Panc1 (cell line): ENCODE results near the gene ANTXR1. TPM values are rescaled to one million over a fixed set of nuclear protein-coding genes. Genes with fewer than 3 reads are reported as not detected.

Source experiments
- ATAC-seq: fragments of 200-7000 bp; cut with Tn5 transposase; 2 replicates; pipeline ENCODE4 v1.9.1; 2020; ENCODE audit warnings: mild to moderate bottlenecking, moderate library complexity
- BruUV-seq: library from RNA; stranded (reverse); fragments of 400-500 nt; replicated peaks from 2 replicates; lab custom pipeline; 2021; lab: Mats Ljungman, UMichigan
- CTCF ChIA-PET: fragments of 300-600 bp; sonication (Branson Sonifier 250); formaldehyde crosslinking; loops from one replicate; lab custom pipeline; 2022; ENCODE audit warnings: antibody characterized with exemption; lab: Charles Lee
- POLR2A ChIA-PET: fragments of 300-600 bp; sonication (Branson Sonifier 250); formaldehyde crosslinking; loops from one replicate; lab custom pipeline; 2022; ENCODE audit warnings: antibody characterized with exemption; lab: Charles Lee
- DNase-seq: peaks from one replicate; pipeline ENCODE4 v3.0.0-alpha.2; 2010; ENCODE audit warnings: low read depth, low spot score
- H3K27ac ChIP-seq: 2 replicates; pipeline ENCODE4 v1.5.1; 2011; ENCODE audit warnings: mild to moderate bottlenecking, low read length, inconsistent platforms
- H3K27me3 ChIP-seq: fragments of 200-500 bp; sonication (Bioruptor generic); 2 replicates; pipeline ENCODE4 v1.6.0; 2014; ENCODE audit warnings: low read length, inconsistent platforms; ENCODE audit not compliant: control insufficient read depth, insufficient read depth
- H3K36me3 ChIP-seq: fragments of 200-500 bp; sonication (Bioruptor generic); 2 replicates; pipeline ENCODE4 v1.5.1; 2014; ENCODE audit warnings: inconsistent platforms, mild to moderate bottlenecking, low read length, moderate library complexity; ENCODE audit not compliant: control insufficient read depth, insufficient read depth
- H3K4me1 ChIP-seq: 2 replicates; pipeline ENCODE4 v1.5.1; 2011; ENCODE audit warnings: inconsistent platforms, mild to moderate bottlenecking, low read length, moderate library complexity; ENCODE audit not compliant: control insufficient read depth, insufficient read depth
- H3K4me3 ChIP-seq, 2 experiments: 2 replicates each; pipeline ENCODE4 v1.5.1; 2011 to 2012; ENCODE audit warnings: low read depth in 2 of 2, low read length in 2 of 2, mild to moderate bottlenecking in 2 of 2, inconsistent platforms in 1 of 2, moderate library complexity in 1 of 2
- H3K9me3 ChIP-seq: fragments of 200-500 bp; sonication (Bioruptor generic); 2 replicates; pipeline ENCODE4 v1.5.1; 2014; ENCODE audit warnings: low read depth, mild to moderate bottlenecking, inconsistent platforms, low read length, moderate library complexity; ENCODE audit not compliant: control insufficient read depth, insufficient read depth
- POLR2AphosphoS5 ChIP-seq: IDR thresholded peaks from 2 replicates; pipeline ENCODE4 v1.6.1; 2012; ENCODE audit warnings: mild to moderate bottlenecking, low read depth, low read length, moderate library complexity
- SIN3A ChIP-seq: IDR thresholded peaks from 2 replicates; pipeline ENCODE4 v1.6.1; 2012; ENCODE audit warnings: low read depth, mild to moderate bottlenecking, low read length, moderate library complexity, borderline replicate concordance; ENCODE audit not compliant: insufficient read depth
- TCF7L2 ChIP-seq: IDR thresholded peaks from 2 replicates; pipeline ENCODE4 v1.6.1; 2011; ENCODE audit warnings: mild to moderate bottlenecking, low read depth, low read length, inconsistent platforms
- in situ Hi-C: cut with HindIII; loops from 2 replicates; pipeline ENCODE4 v1.10.0; 2016; ENCODE audit warnings: low sequenced_read_pairs, low pct_unique_long_range_greater_than_20kb
- intact Hi-C: fragments of 100-400 bp; cut with micrococcal nuclease; formaldehyde crosslinking; loops from one replicate; pipeline ENCODE4 v1.10.0; 2022; ENCODE audit not compliant: unreplicated experiment
- total RNA-seq: library from RNA; stranded (reverse); gene quantifications from one replicate; pipeline ENCODE4 v1.2.1, GENCODE V29; 2021; ENCODE audit not compliant: unreplicated experiment
- TF ChIP-seq, protein P1 (sequence below), 2 experiments: IDR thresholded peaks; 2 replicates each; pipeline ENCODE4 v1.6.1; 2011 to 2012; ENCODE audit warnings: low read depth in 2 of 2, control low read depth in 1 of 2, low read length in 1 of 2, mild to moderate bottlenecking in 1 of 2, moderate library complexity in 1 of 2; ENCODE audit not compliant: insufficient read depth in 1 of 2
- TF ChIP-seq, protein P2 (sequence below): fragments of 450-650 bp; IDR thresholded peaks from 2 replicates; pipeline ENCODE4 v1.5.1; 2017; ENCODE audit warnings: mild to moderate bottlenecking

ANTXR1 gene
- total RNA-seq, 1 experiment from 2014 or later = 132 TPM

DNA sequence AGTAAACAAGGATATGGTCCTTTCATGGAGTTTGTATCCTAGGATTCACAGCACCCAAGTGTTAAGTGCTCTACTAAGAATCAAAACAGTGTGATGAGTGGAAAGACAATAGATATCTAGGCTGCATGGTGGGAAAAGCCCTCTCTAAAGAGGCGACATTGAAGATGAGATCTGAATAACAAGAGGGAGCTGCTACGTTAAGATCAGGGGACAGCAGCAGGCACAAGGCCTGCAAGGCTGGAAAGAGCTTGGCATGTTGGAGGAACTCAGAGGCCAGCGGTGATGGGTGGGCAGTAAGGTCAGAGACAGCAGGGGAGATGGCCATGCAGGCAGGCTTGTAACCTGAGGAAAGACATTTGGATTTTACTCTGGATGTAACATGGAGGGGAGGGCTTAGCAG, 196.5 kb downstream of the ANTXR1 start:
- in situ Hi-C loops = no loop called here
- no peak for TF ChIP-seq POLR2AphosphoS5
- TF ChIP-seq, protein P1, sequence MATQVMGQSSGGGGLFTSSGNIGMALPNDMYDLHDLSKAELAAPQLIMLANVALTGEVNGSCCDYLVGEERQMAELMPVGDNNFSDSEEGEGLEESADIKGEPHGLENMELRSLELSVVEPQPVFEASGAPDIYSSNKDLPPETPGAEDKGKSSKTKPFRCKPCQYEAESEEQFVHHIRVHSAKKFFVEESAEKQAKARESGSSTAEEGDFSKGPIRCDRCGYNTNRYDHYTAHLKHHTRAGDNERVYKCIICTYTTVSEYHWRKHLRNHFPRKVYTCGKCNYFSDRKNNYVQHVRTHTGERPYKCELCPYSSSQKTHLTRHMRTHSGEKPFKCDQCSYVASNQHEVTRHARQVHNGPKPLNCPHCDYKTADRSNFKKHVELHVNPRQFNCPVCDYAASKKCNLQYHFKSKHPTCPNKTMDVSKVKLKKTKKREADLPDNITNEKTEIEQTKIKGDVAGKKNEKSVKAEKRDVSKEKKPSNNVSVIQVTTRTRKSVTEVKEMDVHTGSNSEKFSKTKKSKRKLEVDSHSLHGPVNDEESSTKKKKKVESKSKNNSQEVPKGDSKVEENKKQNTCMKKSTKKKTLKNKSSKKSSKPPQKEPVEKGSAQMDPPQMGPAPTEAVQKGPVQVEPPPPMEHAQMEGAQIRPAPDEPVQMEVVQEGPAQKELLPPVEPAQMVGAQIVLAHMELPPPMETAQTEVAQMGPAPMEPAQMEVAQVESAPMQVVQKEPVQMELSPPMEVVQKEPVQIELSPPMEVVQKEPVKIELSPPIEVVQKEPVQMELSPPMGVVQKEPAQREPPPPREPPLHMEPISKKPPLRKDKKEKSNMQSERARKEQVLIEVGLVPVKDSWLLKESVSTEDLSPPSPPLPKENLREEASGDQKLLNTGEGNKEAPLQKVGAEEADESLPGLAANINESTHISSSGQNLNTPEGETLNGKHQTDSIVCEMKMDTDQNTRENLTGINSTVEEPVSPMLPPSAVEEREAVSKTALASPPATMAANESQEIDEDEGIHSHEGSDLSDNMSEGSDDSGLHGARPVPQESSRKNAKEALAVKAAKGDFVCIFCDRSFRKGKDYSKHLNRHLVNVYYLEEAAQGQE (IDR thresholded peaks at IDR 0.05; ENCODE audit: insufficient read depth in 1 of 2, low read depth in 2 of 2, low read length in 1 of 2) = no peak
- no peak for TF ChIP-seq TCF7L2
- TF ChIP-seq SIN3A = no peak
- TF ChIP-seq, protein P2, sequence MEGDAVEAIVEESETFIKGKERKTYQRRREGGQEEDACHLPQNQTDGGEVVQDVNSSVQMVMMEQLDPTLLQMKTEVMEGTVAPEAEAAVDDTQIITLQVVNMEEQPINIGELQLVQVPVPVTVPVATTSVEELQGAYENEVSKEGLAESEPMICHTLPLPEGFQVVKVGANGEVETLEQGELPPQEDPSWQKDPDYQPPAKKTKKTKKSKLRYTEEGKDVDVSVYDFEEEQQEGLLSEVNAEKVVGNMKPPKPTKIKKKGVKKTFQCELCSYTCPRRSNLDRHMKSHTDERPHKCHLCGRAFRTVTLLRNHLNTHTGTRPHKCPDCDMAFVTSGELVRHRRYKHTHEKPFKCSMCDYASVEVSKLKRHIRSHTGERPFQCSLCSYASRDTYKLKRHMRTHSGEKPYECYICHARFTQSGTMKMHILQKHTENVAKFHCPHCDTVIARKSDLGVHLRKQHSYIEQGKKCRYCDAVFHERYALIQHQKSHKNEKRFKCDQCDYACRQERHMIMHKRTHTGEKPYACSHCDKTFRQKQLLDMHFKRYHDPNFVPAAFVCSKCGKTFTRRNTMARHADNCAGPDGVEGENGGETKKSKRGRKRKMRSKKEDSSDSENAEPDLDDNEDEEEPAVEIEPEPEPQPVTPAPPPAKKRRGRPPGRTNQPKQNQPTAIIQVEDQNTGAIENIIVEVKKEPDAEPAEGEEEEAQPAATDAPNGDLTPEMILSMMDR = no peak

DNA sequence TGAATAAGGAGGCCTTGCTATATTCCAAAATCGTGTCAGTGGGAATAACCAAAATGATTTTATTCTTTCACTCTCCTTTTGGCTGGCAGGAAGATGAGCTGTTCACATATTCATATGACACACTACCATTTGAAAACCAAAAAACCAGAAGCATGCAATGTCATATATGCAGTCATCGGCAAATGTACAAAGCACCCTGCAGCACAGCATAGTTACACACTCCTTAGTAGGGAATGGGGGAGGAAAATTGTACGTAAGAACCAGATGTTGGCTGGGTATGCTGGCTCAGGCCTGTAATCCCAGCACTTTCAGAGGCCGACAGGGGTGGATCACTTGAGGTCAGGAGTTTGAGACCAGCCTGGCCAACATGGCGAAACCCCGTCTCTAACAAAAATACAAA, 197.4 kb downstream of the ANTXR1 start:
- H3K4me1 ChIP-seq = no peaks in the 10 kb centered on the region
- H3K27me3 ChIP-seq = no peaks in the 10 kb centered on the region
- DNase-seq (no peak), ATAC-seq (no peak)
- ChIA-PET CTCF (no interaction called here), POLR2A (no interaction called here)
- BruUV-seq = no TSS peak
- no peak overlapping the region for H3K4me3 ChIP-seq
- peaks cover 6% of the 10 kb centered on the region; the same call in 1 of the 2 replicates for H3K9me3 ChIP-seq
- TF ChIP-seq SIN3A (no peak), POLR2AphosphoS5 (no peak), TCF7L2 (no peak)
- TF ChIP-seq, protein P2 = no peak
- TF ChIP-seq, protein P1 (IDR thresholded peaks at IDR 0.05; ENCODE audit: insufficient read depth in 1 of 2, low read depth in 2 of 2, low read length in 1 of 2) = no peak
- H3K27ac ChIP-seq = 0 out of 2 replicates have a peak overlapping the region, but pooled peaks have one; percentile 32
- in situ Hi-C loops = no loop called here
- intact Hi-C loops = no loop called here
- no peaks in the 10 kb centered on the region for H3K36me3 ChIP-seq

More for the DNA sequence above, 196.5 kb downstream of the ANTXR1 start:
- no peak overlapping the region for H3K27ac ChIP-seq
- H3K27me3 ChIP-seq = no peaks in the 10 kb centered on the region
- ChIA-PET POLR2A (no interaction called here), CTCF (no interaction called here)
- H3K9me3 ChIP-seq = peaks cover 6% of the 10 kb centered on the region; the same call in 1 of the 2 replicates
- no peak for ATAC-seq
- no peak overlapping the region for H3K4me3 ChIP-seq
- no peaks in the 10 kb centered on the region for H3K4me1 ChIP-seq
- BruUV-seq = no TSS peak
- DNase-seq = no peak
- intact Hi-C loops = no loop called here
- no peaks in the 10 kb centered on the region for H3K36me3 ChIP-seq
